AG04450 (cell line): Measurements from ENCODE around the gene AJM1. TPM values are rescaled to one million over a fixed set of nuclear protein-coding genes. Genes with fewer than 3 reads are reported as not detected.
"Not testable (repeated sequence)": the region's sequence is repeated elsewhere in the genome, so short reads cannot be mapped to it uniquely, and the experiment has no call there.

Experiments
- CTCF ChIA-PET: fragments of 300-600, 350-600 bp; formaldehyde crosslinking; extraction: SDS; loops from one replicate; lab custom pipeline; 2022; ENCODE audit warnings: antibody characterized with exemption, inconsistent platforms; lab: Charles Lee
- POLR2A ChIA-PET: fragments of 350-600 bp; formaldehyde crosslinking; extraction: SDS; loops from one replicate; lab custom pipeline; 2021; ENCODE audit warnings: antibody characterized with exemption, inconsistent platforms; lab: Yijun Ruan, JAX
- DNase-seq: peaks from one replicate; pipeline ENCODE4 v3.0.0-alpha.2; 2011; ENCODE audit warnings: low read depth, low spot score
- H3K27ac ChIP-seq: one replicate; pipeline ENCODE4 v1.5.1; 2012; ENCODE audit warnings: low read depth, low read length, control low read depth
- H3K27me3 ChIP-seq: one replicate; pipeline ENCODE4 v1.6.0; 2012; ENCODE audit warnings: low read length; ENCODE audit not compliant: control insufficient read depth, insufficient read depth
- H3K4me3 ChIP-seq: 2 replicates; pipeline ENCODE4 v1.5.1; 2011; ENCODE audit warnings: mild to moderate bottlenecking, low read depth, low read length, control low read depth
- H3K9me3 ChIP-seq: 2 replicates; pipeline ENCODE4 v1.5.1; 2012; ENCODE audit warnings: low read length; ENCODE audit not compliant: control insufficient read depth, insufficient read depth
- polyA plus RNA-seq: library from polyadenylated mRNA; depleted of rRNA; stranded (reverse); fragments of >200 nt; gene quantifications from 2 replicates; pipeline ENCODE4 v1.2.3, GENCODE V29; 2011
- TF ChIP-seq, protein P1 (sequence below): IDR thresholded peaks from 2 replicates; pipeline ENCODE4 v1.5.1; 2011; ENCODE audit warnings: low read depth, low read length, control low read depth, inconsistent platforms

The AJM1 gene
- polyA plus RNA-seq, 1 experiment, result 0.26 TPM

DNA sequence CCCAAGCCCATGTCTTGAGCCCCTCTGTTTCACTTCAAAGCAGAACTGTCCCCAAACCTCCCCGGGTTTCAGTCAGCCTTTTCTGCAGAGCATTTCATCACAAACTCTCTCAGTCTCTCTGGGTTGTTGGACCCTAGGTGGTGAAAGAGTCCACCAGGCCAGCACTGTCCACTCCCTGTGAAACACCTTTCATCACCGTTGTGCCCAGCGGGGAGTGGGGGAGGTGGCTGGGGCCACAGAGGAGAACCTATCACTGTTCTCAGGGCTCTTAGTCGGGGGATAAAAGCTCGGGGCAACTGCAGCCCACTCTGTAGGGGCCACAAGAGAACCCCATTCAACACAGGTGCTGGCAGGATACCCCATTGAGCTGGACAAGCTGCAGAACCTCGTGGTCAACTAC, 40.0 kb upstream of the AJM1 start:
- no peak overlapping the region for H3K4me3 ChIP-seq
- H3K27ac ChIP-seq, result no peak overlapping the region
- DNase-seq, result no peak
- ChIA-PET CTCF (interaction anchor here (4.0 kb wide), 1 partner anchor 9 kb away, joined by 13 read pairs; no protein-coding TSS in a partner anchor), POLR2A (no interaction called here)
- H3K9me3 ChIP-seq, result no peaks in the 10 kb centered on the region; the same call in 1 of the 2 replicates
- TF ChIP-seq, protein P1, sequence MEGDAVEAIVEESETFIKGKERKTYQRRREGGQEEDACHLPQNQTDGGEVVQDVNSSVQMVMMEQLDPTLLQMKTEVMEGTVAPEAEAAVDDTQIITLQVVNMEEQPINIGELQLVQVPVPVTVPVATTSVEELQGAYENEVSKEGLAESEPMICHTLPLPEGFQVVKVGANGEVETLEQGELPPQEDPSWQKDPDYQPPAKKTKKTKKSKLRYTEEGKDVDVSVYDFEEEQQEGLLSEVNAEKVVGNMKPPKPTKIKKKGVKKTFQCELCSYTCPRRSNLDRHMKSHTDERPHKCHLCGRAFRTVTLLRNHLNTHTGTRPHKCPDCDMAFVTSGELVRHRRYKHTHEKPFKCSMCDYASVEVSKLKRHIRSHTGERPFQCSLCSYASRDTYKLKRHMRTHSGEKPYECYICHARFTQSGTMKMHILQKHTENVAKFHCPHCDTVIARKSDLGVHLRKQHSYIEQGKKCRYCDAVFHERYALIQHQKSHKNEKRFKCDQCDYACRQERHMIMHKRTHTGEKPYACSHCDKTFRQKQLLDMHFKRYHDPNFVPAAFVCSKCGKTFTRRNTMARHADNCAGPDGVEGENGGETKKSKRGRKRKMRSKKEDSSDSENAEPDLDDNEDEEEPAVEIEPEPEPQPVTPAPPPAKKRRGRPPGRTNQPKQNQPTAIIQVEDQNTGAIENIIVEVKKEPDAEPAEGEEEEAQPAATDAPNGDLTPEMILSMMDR, result no peak
- H3K27me3 ChIP-seq, result peaks cover 41% of the 10 kb centered on the region

DNA sequence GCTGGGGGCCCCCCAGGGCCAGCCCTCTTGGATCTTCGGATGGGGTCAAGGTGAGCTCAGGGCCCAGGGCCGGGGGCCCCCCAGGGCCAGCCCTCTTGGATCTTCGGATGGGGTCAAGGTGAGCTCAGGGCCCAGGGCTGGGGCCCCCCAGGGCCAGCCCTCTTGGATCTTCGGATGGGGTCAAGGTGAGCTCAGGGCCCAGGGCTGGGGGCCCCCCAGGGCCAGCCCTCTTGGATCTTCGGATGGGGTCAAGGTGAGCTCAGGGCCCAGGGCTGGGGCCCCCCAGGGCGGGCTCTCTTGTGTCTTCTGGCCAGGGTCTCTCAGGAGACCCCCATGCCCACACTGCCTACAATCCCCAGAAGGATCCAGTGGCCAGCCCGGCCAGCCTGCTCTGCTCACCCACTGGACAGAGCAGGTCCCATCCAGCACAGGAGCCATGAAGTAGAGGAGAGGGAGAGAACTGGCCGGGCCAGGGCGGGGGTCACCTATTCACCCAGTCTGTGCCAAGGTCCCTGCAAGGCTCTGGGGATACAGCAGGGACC, 39.2 kb upstream of the AJM1 start:
- POLR2A ChIA-PET, H3K27ac ChIP-seq, DNase-seq, H3K4me3 ChIP-seq, H3K9me3 ChIP-seq: not testable (repeated sequence)
- H3K27me3 ChIP-seq, result peaks cover 36% of the 10 kb centered on the region
- CTCF ChIA-PET, result interaction anchor here (4.0 kb wide), 1 partner anchor 10 kb away, joined by 13 read pairs; no protein-coding TSS in a partner anchor

- no peak overlapping the region for H3K4me3 ChIP-seq
- TF ChIP-seq, protein P1, result no peak
- no peak for DNase-seq
- no peak overlapping the region for H3K27ac ChIP-seq
- H3K9me3 ChIP-seq, result no peaks in the 10 kb centered on the region; the same call in 1 of the 2 replicates
- POLR2A ChIA-PET, result no interaction called here
- H3K27me3 ChIP-seq, result peaks cover 30% of the 10 kb centered on the region
- CTCF ChIA-PET, result interaction anchor here (4.0 kb wide), 1 partner anchor 11 kb away, joined by 13 read pairs; no protein-coding TSS in a partner anchor
Measured at GRCh38 chr9:136803551-136804508, 38.4 kb upstream of the AJM1 start.

- Histone ChIP-seq H3K27ac (no peak overlapping the region), H3K9me3 (no peaks in the 10 kb centered on the region; the same call in 1 of the 2 replicates), H3K4me3 (no peak overlapping the region), H3K27me3 (peaks cover 22% of the 10 kb centered on the region)
- DNase-seq, result no peak
- TF ChIP-seq, protein P1, result no peak
- CTCF ChIA-PET, result interaction anchor here (4.0 kb wide), 1 partner anchor 12 kb away, joined by 13 read pairs; no protein-coding TSS in a partner anchor
- POLR2A ChIA-PET, result no interaction called here
Measured at GRCh38 chr9:136804509-136805206, 37.6 kb upstream of the AJM1 start.

DNA sequence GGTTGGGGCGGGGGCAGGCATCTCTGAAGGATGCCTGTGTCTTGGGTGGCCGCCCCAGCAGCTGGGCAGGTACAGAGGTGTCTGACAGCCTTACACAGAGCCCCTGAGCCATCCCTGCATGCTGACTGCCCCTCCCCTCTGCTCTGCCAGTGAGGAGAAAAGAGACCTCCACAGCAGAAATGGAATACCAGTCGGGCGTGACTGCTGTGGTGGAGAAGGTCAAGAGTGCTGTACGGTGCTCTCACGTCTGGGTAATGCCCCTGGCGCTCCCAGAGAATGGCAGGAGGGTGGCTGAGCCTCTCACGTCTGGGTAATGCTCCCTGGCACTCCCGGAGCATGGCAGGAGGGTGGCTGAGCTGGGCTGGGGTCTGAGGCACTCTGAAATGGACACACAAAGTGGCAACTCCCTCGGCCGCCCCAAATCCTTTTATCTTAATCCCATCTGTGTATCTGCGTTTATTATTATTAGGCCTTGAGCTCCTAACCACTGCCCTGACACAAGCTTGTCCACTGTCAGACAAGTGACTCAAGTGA, 37.0 kb upstream of the AJM1 start:
- ChIA-PET CTCF (interaction anchor here (1.5 to 2.6 kb wide), 2 partner anchors 12 to 37 kb away, joined by 5 to 12 read pairs; partner anchors contain the start of gene AJM1), POLR2A (no interaction called here)
- no peak for DNase-seq
- H3K9me3 ChIP-seq, result no peaks in the 10 kb centered on the region; the same call in 1 of the 2 replicates
- H3K4me3 ChIP-seq, result no peak overlapping the region
- H3K27me3 ChIP-seq, result peaks cover 17% of the 10 kb centered on the region
- TF ChIP-seq, protein P1, result no peak
- no peak overlapping the region for H3K27ac ChIP-seq
